NB4 (cell line): ENCODE data around the gene FZD10.

Source experiments
- DNase-seq: peaks from one replicate; pipeline ENCODE4 v3.0.0; 2010; ENCODE audit warnings: low read depth
- H3K4me3 ChIP-seq: one replicate; pipeline ENCODE4 v1.5.1; 2011; ENCODE audit warnings: mild to moderate bottlenecking, low read depth, low read length, moderate library complexity
- CTCF ChIP-seq: IDR thresholded peaks from one replicate; pipeline ENCODE4 v1.5.1; 2012; ENCODE audit warnings: low read depth, low read length
- MAX ChIP-seq: IDR thresholded peaks from 2 replicates; pipeline ENCODE4 v1.6.1; 2011; ENCODE audit warnings: low read depth, low read length
- MYC ChIP-seq: IDR thresholded peaks from 2 replicates; pipeline ENCODE4 v1.6.1; 2011; ENCODE audit warnings: low read depth, low read length
- POLR2A ChIP-seq: IDR thresholded peaks from 2 replicates; pipeline ENCODE4 v1.6.1; 2011; ENCODE audit warnings: mild to moderate bottlenecking; ENCODE audit not compliant: insufficient read length; ENCODE audit errors: extremely low read depth

FZD10 gene

GRCh38 chr12:130198663-130199060 is 36.4 kb downstream of the FZD10 start:
- TF ChIP-seq POLR2A, result no peak
- no peak for TF ChIP-seq CTCF
- TF ChIP-seq MYC, result no peak
- TF ChIP-seq MAX, result no peak
- H3K4me3 ChIP-seq, result no peak overlapping the region
- DNase-seq, result no peak

GRCh38 chr12:130199581-130200390 is 37.5 kb downstream of the FZD10 start:
- TF ChIP-seq MAX (no peak), CTCF (no peak), POLR2A (no peak), MYC (no peak)

GRCh38 chr12:130200445-130200844 is 38.2 kb downstream of the FZD10 start:
- TF ChIP-seq CTCF, result no peak
- no peak for TF ChIP-seq MAX
- no peak for TF ChIP-seq POLR2A
- TF ChIP-seq MYC, result no peak
- no peak for DNase-seq
- H3K4me3 ChIP-seq, result no peak overlapping the region

More at GRCh38 chr12:130199581-130200390, 37.5 kb downstream of the FZD10 start:
- no peak overlapping the region for H3K4me3 ChIP-seq
- no peak for DNase-seq

- TF ChIP-seq CTCF, result no peak
- TF ChIP-seq MYC, result no peak
- no peak for TF ChIP-seq MAX
- no peak for TF ChIP-seq POLR2A
- H3K4me3 ChIP-seq, result no peak overlapping the region
- DNase-seq, result no peak
These were observed 38.8 kb downstream of the FZD10 start for GRCh38 chr12:130201037-130201436.

GRCh38 chr12:130202201-130202600 is 39.9 kb downstream of the FZD10 start:
- TF ChIP-seq MYC (no peak), MAX (no peak), CTCF (no peak), POLR2A (no peak)
- no peak for DNase-seq
- no peak overlapping the region for H3K4me3 ChIP-seq
